ENCODE measurements around the gene CDH20. TPM values are rescaled to one million over a fixed set of nuclear protein-coding genes. Genes with fewer than 3 reads are reported as not detected.
"Not testable (repeated sequence)": the region's sequence is repeated elsewhere in the genome, so short reads cannot be mapped to it uniquely, and the experiment has no call there.

Gene CDH20
- total RNA-seq, 1 experiment from 2014 or later = not detected

GRCh38 chr18:61352611-61353010 lies 19.4 kb downstream of the CDH20 start:
- Histone ChIP-seq H3K9ac (ENCODE audit: low read length) (no peak overlapping the region), H3K36me3 (ENCODE audit: insufficient read depth, low read length) (no peaks in the 10 kb centered on the region), H3K4me1 (ENCODE audit: low read length) (no peaks in the 10 kb centered on the region), H3K79me2 (ENCODE audit: low read length) (no peaks in the 10 kb centered on the region), H3K9me3 (ENCODE audit: low read length) (no peaks in the 10 kb centered on the region), H3K27ac (ENCODE audit: low read length) (no peak overlapping the region), H3K4me3 (ENCODE audit: low read length) (no peak overlapping the region), H2AFZ (ENCODE audit: low read length) (no peak overlapping the region), H4K20me1 (ENCODE audit: insufficient read depth, low read depth, low read length) (no peaks in the 10 kb centered on the region), H3K9me2 (replicated peaks; ENCODE audit: insufficient read depth, low read length) (no peaks in the 10 kb centered on the region; the same call in 1 of the 2 replicates), H3K4me2 (ENCODE audit: low read depth, low read length, poor library complexity, severe bottlenecking) (no peak overlapping the region), H3K27me3 (ENCODE audit: low read length) (no peaks in the 10 kb centered on the region)
- no peak for DNase-seq

- peak; percentile 45 for DNase-seq
- Histone ChIP-seq H3K4me3 (ENCODE audit: low read length) (peak overlapping the region; percentile 40), H3K79me2 (ENCODE audit: low read length) (no peaks in the 10 kb centered on the region), H3K27ac (ENCODE audit: low read length) (no peak overlapping the region), H3K4me1 (ENCODE audit: low read length) (peaks cover 10% of the 10 kb centered on the region), H3K36me3 (ENCODE audit: insufficient read depth, low read length) (no peaks in the 10 kb centered on the region), H3K4me2 (ENCODE audit: low read depth, low read length, poor library complexity, severe bottlenecking) (peak overlapping the region; percentile 41), H3K27me3 (ENCODE audit: low read length) (0 out of 2 replicates have a peak, but pooled peaks cover 3% of the 10 kb centered on the region), H2AFZ (ENCODE audit: low read length) (peak overlapping the region; percentile 48), H3K9me3 (ENCODE audit: low read length) (no peaks in the 10 kb centered on the region), H3K9me2 (replicated peaks; ENCODE audit: insufficient read depth, low read length) (no peaks in the 10 kb centered on the region; the same call in 1 of the 2 replicates), H3K9ac (ENCODE audit: low read length) (no peak overlapping the region), H4K20me1 (ENCODE audit: insufficient read depth, low read depth, low read length) (no peaks in the 10 kb centered on the region)
Measured at GRCh38 chr18:61360404-61361383, 27.5 kb downstream of the CDH20 start.

- H4K20me1 ChIP-seq (ENCODE audit: insufficient read depth, low read depth, low read length) = no peaks in the 10 kb centered on the region
- H3K9ac ChIP-seq (ENCODE audit: low read length) = no peak overlapping the region
- H2AFZ ChIP-seq (ENCODE audit: low read length) = no peak overlapping the region
- no peaks in the 10 kb centered on the region for H3K36me3 ChIP-seq (ENCODE audit: insufficient read depth, low read length)
- H3K79me2 ChIP-seq (ENCODE audit: low read length) = no peaks in the 10 kb centered on the region
- H3K27me3 ChIP-seq (ENCODE audit: low read length) = 0 out of 2 replicates have a peak, but pooled peaks cover 3% of the 10 kb centered on the region
- DNase-seq = no peak
- H3K9me3 ChIP-seq (ENCODE audit: low read length) = no peaks in the 10 kb centered on the region
- H3K4me1 ChIP-seq (ENCODE audit: low read length) = peaks cover 10% of the 10 kb centered on the region
- no peak overlapping the region for H3K4me2 ChIP-seq (ENCODE audit: low read depth, low read length, poor library complexity, severe bottlenecking)
- H3K27ac ChIP-seq (ENCODE audit: low read length) = no peak overlapping the region
- H3K9me2 ChIP-seq (replicated peaks; ENCODE audit: insufficient read depth, low read length) = no peaks in the 10 kb centered on the region
- no peak overlapping the region for H3K4me3 ChIP-seq (ENCODE audit: low read length)
Measured at GRCh38 chr18:61362511-61362910, 29.3 kb downstream of the CDH20 start.

GRCh38 chr18:61364953-61365352 lies 31.7 kb downstream of the CDH20 start:
- Histone ChIP-seq H3K4me3 (ENCODE audit: low read length) (no peak overlapping the region), H2AFZ (ENCODE audit: low read length) (no peak overlapping the region), H3K9me2 (replicated peaks; ENCODE audit: insufficient read depth, low read length) (no peaks in the 10 kb centered on the region), H3K27ac (ENCODE audit: low read length) (no peak overlapping the region), H3K4me2 (ENCODE audit: low read depth, low read length, poor library complexity, severe bottlenecking) (no peak overlapping the region), H3K27me3 (ENCODE audit: low read length) (0 out of 2 replicates have a peak, but pooled peaks cover 3% of the 10 kb centered on the region), H3K36me3 (ENCODE audit: insufficient read depth, low read length) (no peaks in the 10 kb centered on the region), H4K20me1 (ENCODE audit: insufficient read depth, low read depth, low read length) (no peaks in the 10 kb centered on the region), H3K79me2 (ENCODE audit: low read length) (no peaks in the 10 kb centered on the region), H3K9ac (ENCODE audit: low read length) (no peak overlapping the region), H3K4me1 (ENCODE audit: low read length) (peaks cover 10% of the 10 kb centered on the region), H3K9me3 (ENCODE audit: low read length) (no peaks in the 10 kb centered on the region)
- DNase-seq = no peak

- Histone ChIP-seq H3K9me2 (replicated peaks; ENCODE audit: insufficient read depth, low read length) (no peaks in the 10 kb centered on the region), H3K27ac (ENCODE audit: low read length) (no peak overlapping the region), H2AFZ (ENCODE audit: low read length) (no peak overlapping the region), H4K20me1 (ENCODE audit: insufficient read depth, low read depth, low read length) (no peaks in the 10 kb centered on the region), H3K9ac (ENCODE audit: low read length) (no peak overlapping the region), H3K36me3 (ENCODE audit: insufficient read depth, low read length) (no peaks in the 10 kb centered on the region), H3K9me3 (ENCODE audit: low read length) (no peaks in the 10 kb centered on the region), H3K4me3 (ENCODE audit: low read length) (no peak overlapping the region), H3K27me3 (ENCODE audit: low read length) (no peaks in the 10 kb centered on the region), H3K79me2 (ENCODE audit: low read length) (no peaks in the 10 kb centered on the region), H3K4me2 (ENCODE audit: low read depth, low read length, poor library complexity, severe bottlenecking) (no peak overlapping the region), H3K4me1 (ENCODE audit: low read length) (no peaks in the 10 kb centered on the region)
- no peak for DNase-seq
Measured at GRCh38 chr18:61368001-61368400, 34.8 kb downstream of the CDH20 start.

- not testable (repeated sequence) for H3K27ac ChIP-seq (ENCODE audit: low read length); H3K9me3 ChIP-seq (ENCODE audit: low read length); H3K4me3 ChIP-seq (ENCODE audit: low read length); H3K9me2 ChIP-seq (replicated peaks; ENCODE audit: insufficient read depth, low read length); H3K79me2 ChIP-seq (ENCODE audit: low read length); H4K20me1 ChIP-seq (ENCODE audit: insufficient read depth, low read depth, low read length); H3K4me2 ChIP-seq (ENCODE audit: low read depth, low read length, poor library complexity, severe bottlenecking); H3K4me1 ChIP-seq (ENCODE audit: low read length); H2AFZ ChIP-seq (ENCODE audit: low read length); H3K9ac ChIP-seq (ENCODE audit: low read length); H3K27me3 ChIP-seq (ENCODE audit: low read length); DNase-seq; H3K36me3 ChIP-seq (ENCODE audit: insufficient read depth, low read length)
Measured at GRCh38 chr18:61369671-61370070, 36.4 kb downstream of the CDH20 start.

- no peak for DNase-seq
- Histone ChIP-seq H3K79me2 (ENCODE audit: low read length) (no peaks in the 10 kb centered on the region), H3K4me3 (ENCODE audit: low read length) (no peak overlapping the region), H3K4me2 (ENCODE audit: low read depth, low read length, poor library complexity, severe bottlenecking) (no peak overlapping the region), H2AFZ (ENCODE audit: low read length) (no peak overlapping the region), H3K27me3 (ENCODE audit: low read length) (no peaks in the 10 kb centered on the region), H3K9me2 (replicated peaks; ENCODE audit: insufficient read depth, low read length) (no peaks in the 10 kb centered on the region), H3K9me3 (ENCODE audit: low read length) (no peaks in the 10 kb centered on the region), H3K27ac (ENCODE audit: low read length) (no peak overlapping the region), H3K36me3 (ENCODE audit: insufficient read depth, low read length) (no peaks in the 10 kb centered on the region), H3K4me1 (ENCODE audit: low read length) (no peaks in the 10 kb centered on the region), H4K20me1 (ENCODE audit: insufficient read depth, low read depth, low read length) (no peaks in the 10 kb centered on the region), H3K9ac (ENCODE audit: low read length) (no peak overlapping the region)
Measured at GRCh38 chr18:61371111-61371510, 37.9 kb downstream of the CDH20 start.

- Histone ChIP-seq H3K27ac (ENCODE audit: low read length) (no peak overlapping the region), H3K4me1 (ENCODE audit: low read length) (no peaks in the 10 kb centered on the region), H3K4me2 (ENCODE audit: low read depth, low read length, poor library complexity, severe bottlenecking) (no peak overlapping the region), H3K9ac (ENCODE audit: low read length) (no peak overlapping the region), H3K9me3 (ENCODE audit: low read length) (no peaks in the 10 kb centered on the region), H4K20me1 (ENCODE audit: insufficient read depth, low read depth, low read length) (no peaks in the 10 kb centered on the region), H3K79me2 (ENCODE audit: low read length) (no peaks in the 10 kb centered on the region), H2AFZ (ENCODE audit: low read length) (no peak overlapping the region), H3K4me3 (ENCODE audit: low read length) (no peak overlapping the region), H3K36me3 (ENCODE audit: insufficient read depth, low read length) (no peaks in the 10 kb centered on the region), H3K9me2 (replicated peaks; ENCODE audit: insufficient read depth, low read length) (no peaks in the 10 kb centered on the region), H3K27me3 (ENCODE audit: low read length) (no peaks in the 10 kb centered on the region)
- no peak for DNase-seq
Measured at GRCh38 chr18:61379827-61380226, 46.6 kb downstream of the CDH20 start.

Data from Karpas-422 (cell line).